ENCODE results near the gene LDLRAD4. TPM values are rescaled to one million over a fixed set of nuclear protein-coding genes. Genes with fewer than 3 reads are reported as not detected.

The LDLRAD4 gene
- total and polyA plus RNA-seq, 2 donors (not counting 1 experiment from before 2014, with no cell fraction given) = 13.9 to 35.7 TPM

DNA sequence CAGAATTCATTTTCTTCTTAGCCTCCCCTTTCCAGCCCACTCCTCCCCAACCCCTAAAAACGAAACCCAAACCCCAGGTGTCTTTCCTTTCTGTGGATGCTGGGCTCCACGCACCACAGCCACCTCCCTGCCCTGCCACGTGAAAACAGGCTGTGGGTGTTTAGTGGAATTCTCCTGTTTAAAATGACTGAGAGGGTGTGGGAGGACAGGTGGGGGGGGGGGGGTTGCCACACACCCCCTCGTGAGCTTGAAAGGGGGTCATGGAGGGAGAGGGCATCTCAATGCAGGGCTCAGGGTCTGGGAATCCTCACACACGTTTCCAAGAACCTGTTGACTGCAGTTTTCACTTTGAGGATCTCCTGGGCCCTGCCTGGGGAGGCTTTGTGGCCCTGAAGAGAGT is 397.5 kb downstream of the LDLRAD4 start:
- Histone ChIP-seq H3K9me3 (ENCODE audit: control extremely low read depth in 1 of 3, control insufficient read depth in 2 of 3, insufficient read depth in 1 of 3, low read length in 2 of 3) (no peaks in the 10 kb centered on the region), H3K27ac (ENCODE audit: low read length in 2 of 2) (peak overlapping the region; percentile 60 to 86), H2AFZ (ENCODE audit: insufficient read depth, low read depth, low read length, poor library complexity, severe bottlenecking) (peak overlapping the region; percentile 6), H3K27me3 (replicated peaks in 1 of 4; ENCODE audit: control extremely low read depth in 1 of 4, control insufficient read depth in 3 of 4, insufficient read depth in 4 of 4, low read length in 3 of 4) (no peaks in the 10 kb centered on the region), H3K4me3 (ENCODE audit: control extremely low read depth in 1 of 5, extremely low read depth in 1 of 5, insufficient read depth in 1 of 5, low read depth in 2 of 5, low read length in 4 of 5) (no peak overlapping the region), H3K4me2 (replicated peaks; ENCODE audit: low read depth, low read length, poor library complexity, severe bottlenecking) (peak overlapping the region; percentile 94), H3K79me2 (ENCODE audit: control insufficient read depth, insufficient read depth, low read length) (peaks cover 54% of the 10 kb centered on the region), H3K36me3 (replicated peaks in 1 of 2; ENCODE audit: control extremely low read depth in 1 of 2, control insufficient read depth in 1 of 2, extremely low read depth in 1 of 2, insufficient read depth in 2 of 2, low read length in 1 of 2) (no peaks in the 10 kb centered on the region), H4K20me1 (ENCODE audit: control insufficient read depth, insufficient read depth, low read length, poor library complexity, severe bottlenecking) (no peaks in the 10 kb centered on the region), H3K9ac (ENCODE audit: low read length) (no peak overlapping the region), H3K4me1 (ENCODE audit: control insufficient read depth in 2 of 2, insufficient read depth in 2 of 2, low read length in 2 of 2) (peaks cover 51 to 79% of the 10 kb centered on the region in 2 donors)
- ChIA-PET CTCF (interaction anchor here (4.7 to 10.7 kb wide), 3 partner anchors 14 to 56 kb away, joined by 42 to 195 read pairs (median 43); no protein-coding TSS in a partner anchor), POLR2A (no interaction called here)
- Mint-ChIP-seq H3K27ac (peak overlapping the region; percentile 94), H3K4me3 (peak overlapping the region; percentile 86), H3K4me1 (peaks cover 80% of the 10 kb centered on the region), H3K27me3 (no peaks in the 10 kb centered on the region), H3K9me3 (ENCODE audit: insufficient read depth) (no peaks in the 10 kb centered on the region)
- intact Hi-C loops (cut with micrococcal nuclease) = loop anchor here (10.0 kb wide), 1 partner anchor 731 kb away; the partner anchor contains the start of gene PTPN2
- 50% methylated on average over 1 of the region's 5 CpGs for WGBS (ENCODE audit: insufficient coverage)
- no peak for TF ChIP-seq EZH2 (IDR thresholded peaks at IDR 0.05; ENCODE audit: borderline replicate concordance, insufficient read depth, low read depth, low read length, poor library complexity, severe bottlenecking)
- TF ChIP-seq, protein P1, sequence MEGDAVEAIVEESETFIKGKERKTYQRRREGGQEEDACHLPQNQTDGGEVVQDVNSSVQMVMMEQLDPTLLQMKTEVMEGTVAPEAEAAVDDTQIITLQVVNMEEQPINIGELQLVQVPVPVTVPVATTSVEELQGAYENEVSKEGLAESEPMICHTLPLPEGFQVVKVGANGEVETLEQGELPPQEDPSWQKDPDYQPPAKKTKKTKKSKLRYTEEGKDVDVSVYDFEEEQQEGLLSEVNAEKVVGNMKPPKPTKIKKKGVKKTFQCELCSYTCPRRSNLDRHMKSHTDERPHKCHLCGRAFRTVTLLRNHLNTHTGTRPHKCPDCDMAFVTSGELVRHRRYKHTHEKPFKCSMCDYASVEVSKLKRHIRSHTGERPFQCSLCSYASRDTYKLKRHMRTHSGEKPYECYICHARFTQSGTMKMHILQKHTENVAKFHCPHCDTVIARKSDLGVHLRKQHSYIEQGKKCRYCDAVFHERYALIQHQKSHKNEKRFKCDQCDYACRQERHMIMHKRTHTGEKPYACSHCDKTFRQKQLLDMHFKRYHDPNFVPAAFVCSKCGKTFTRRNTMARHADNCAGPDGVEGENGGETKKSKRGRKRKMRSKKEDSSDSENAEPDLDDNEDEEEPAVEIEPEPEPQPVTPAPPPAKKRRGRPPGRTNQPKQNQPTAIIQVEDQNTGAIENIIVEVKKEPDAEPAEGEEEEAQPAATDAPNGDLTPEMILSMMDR (IDR thresholded peaks at IDR 0.05) = no peak
- DNase-seq = peak; percentile 18
- ATAC-seq (ENCODE audit: low read depth) = no peak

DNA sequence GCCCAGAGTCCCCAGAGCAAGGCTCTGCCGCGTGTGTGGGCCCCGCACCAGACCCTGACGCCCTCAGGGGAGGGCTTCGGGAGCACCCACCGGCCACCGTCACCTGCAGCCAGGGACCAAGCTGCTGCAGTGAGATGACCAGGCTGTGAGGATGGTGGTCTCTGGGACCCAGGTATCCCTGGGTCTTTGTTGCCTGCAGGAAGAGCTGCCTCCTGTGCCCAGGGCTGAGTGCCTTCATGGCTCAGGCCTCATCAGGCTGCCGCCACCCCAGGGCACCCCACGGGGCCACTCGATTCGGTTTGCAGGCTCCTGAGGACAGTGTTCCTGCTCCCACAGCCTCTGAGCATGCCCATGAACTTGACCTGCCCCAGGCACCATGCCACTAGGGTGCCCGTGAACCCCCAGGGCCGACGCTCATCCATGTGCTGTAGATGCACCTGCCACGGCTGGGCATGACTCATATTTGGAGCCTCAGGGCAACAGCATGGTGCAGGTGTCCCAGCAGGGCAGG is 398.0 kb downstream of the LDLRAD4 start:
- Histone ChIP-seq H4K20me1 (ENCODE audit: control insufficient read depth, insufficient read depth, low read length, poor library complexity, severe bottlenecking) (no peaks in the 10 kb centered on the region), H2AFZ (ENCODE audit: insufficient read depth, low read depth, low read length, poor library complexity, severe bottlenecking) (peak overlapping the region; percentile 6), H3K9me3 (ENCODE audit: control extremely low read depth in 1 of 3, control insufficient read depth in 2 of 3, insufficient read depth in 1 of 3, low read length in 2 of 3) (no peaks in the 10 kb centered on the region), H3K36me3 (replicated peaks in 1 of 2; ENCODE audit: control extremely low read depth in 1 of 2, control insufficient read depth in 1 of 2, extremely low read depth in 1 of 2, insufficient read depth in 2 of 2, low read length in 1 of 2) (no peaks in the 10 kb centered on the region), H3K4me3 (ENCODE audit: control extremely low read depth in 1 of 5, extremely low read depth in 1 of 5, insufficient read depth in 1 of 5, low read depth in 2 of 5, low read length in 4 of 5) (no peak overlapping the region), H3K4me2 (replicated peaks; ENCODE audit: low read depth, low read length, poor library complexity, severe bottlenecking) (peak overlapping the region; percentile 94), H3K9ac (ENCODE audit: low read length) (no peak overlapping the region), H3K27me3 (replicated peaks in 1 of 4; ENCODE audit: control extremely low read depth in 1 of 4, control insufficient read depth in 3 of 4, insufficient read depth in 4 of 4, low read length in 3 of 4) (no peaks in the 10 kb centered on the region), H3K27ac (ENCODE audit: low read length in 2 of 2) (peak overlapping the region; percentile 60 to 86), H3K4me1 (ENCODE audit: control insufficient read depth in 2 of 2, insufficient read depth in 2 of 2, low read length in 2 of 2) (peaks cover 46 to 74% of the 10 kb centered on the region in 2 donors), H3K79me2 (ENCODE audit: control insufficient read depth, insufficient read depth, low read length) (peaks cover 59% of the 10 kb centered on the region)
- TF ChIP-seq, protein P1 (IDR thresholded peaks at IDR 0.05) = no peak
- TF ChIP-seq EZH2 (IDR thresholded peaks at IDR 0.05; ENCODE audit: borderline replicate concordance, insufficient read depth, low read depth, low read length, poor library complexity, severe bottlenecking) = no peak
- WGBS (ENCODE audit: insufficient coverage) = 36% methylated on average over 15 of the region's 15 CpGs
- Mint-ChIP-seq H3K4me3 (peak overlapping the region; percentile 86), H3K27ac (peak overlapping the region; percentile 94), H3K4me1 (peaks cover 74% of the 10 kb centered on the region), H3K9me3 (ENCODE audit: insufficient read depth) (no peaks in the 10 kb centered on the region), H3K27me3 (no peaks in the 10 kb centered on the region)
- ATAC-seq (ENCODE audit: low read depth) (no peak), DNase-seq (peak; percentile 42)
- intact Hi-C loops (cut with micrococcal nuclease) = loop anchor here (10.0 kb wide), 1 partner anchor 732 kb away; the partner anchor contains the start of gene PTPN2
- CTCF ChIA-PET = interaction anchor here (0.7 to 10.7 kb wide), 3 partner anchors 13 to 400 kb away, joined by 3 to 195 read pairs (median 42); no protein-coding TSS in a partner anchor
- POLR2A ChIA-PET = no interaction called here
